Trophoblast cell (in vitro differentiated cells and primary cell): ENCODE measurements around the gene MRPL28.
A peak's percentile ranks its signal among the peaks of the same experiment; 100 is the strongest.

Experiments
- DNase-seq, 2 donors: peaks; one replicate each; pipeline ENCODE4 v3.0.0-alpha.2; 2016
- H2AFZ ChIP-seq: 2 replicates; pipeline ENCODE4 v1.6.1; 2013; ENCODE audit warnings: low read length, moderate library complexity, mild to moderate bottlenecking; ENCODE audit not compliant: insufficient read depth, poor library complexity
- H2AK5ac ChIP-seq: 2 replicates; pipeline ENCODE4 v1.6.1; 2013; ENCODE audit warnings: mild to moderate bottlenecking, low read length
- H2BK120ac ChIP-seq: 2 replicates; pipeline ENCODE4 v1.6.1; 2013; ENCODE audit warnings: low read length, mild to moderate bottlenecking, moderate library complexity; ENCODE audit not compliant: insufficient read depth, poor library complexity
- H2BK12ac ChIP-seq: 2 replicates; pipeline ENCODE4 v1.6.1; 2013; ENCODE audit warnings: mild to moderate bottlenecking, low read length, moderate library complexity
- H2BK5ac ChIP-seq: 2 replicates; pipeline ENCODE4 v1.6.1; 2013; ENCODE audit warnings: low read length, low read depth, moderate library complexity, mild to moderate bottlenecking; ENCODE audit not compliant: poor library complexity
- H3K14ac ChIP-seq: 2 replicates; pipeline ENCODE4 v1.6.1; 2013; ENCODE audit warnings: mild to moderate bottlenecking, low read length
- H3K18ac ChIP-seq: 2 replicates; pipeline ENCODE4 v1.6.1; 2013; ENCODE audit warnings: mild to moderate bottlenecking, low read length
- H3K23ac ChIP-seq: 2 replicates; pipeline ENCODE4 v1.6.1; 2013; ENCODE audit warnings: low read length
- H3K27ac ChIP-seq: 2 replicates; pipeline ENCODE4 v1.5.1; 2013; ENCODE audit warnings: low read depth, mild to moderate bottlenecking, inconsistent platforms, low read length, moderate library complexity
- H3K27me3 ChIP-seq: 2 replicates; pipeline ENCODE4 v1.6.1; 2013; ENCODE audit warnings: inconsistent platforms, mild to moderate bottlenecking, low read length, moderate library complexity; ENCODE audit not compliant: insufficient read depth
- H3K36me3 ChIP-seq, 2 experiments: 1 replicate in 1 of 2; 2 replicates in 1 of 2; pipeline ENCODE4 v1.6.1; 2013; ENCODE audit warnings: low read length in 2 of 2, mild to moderate bottlenecking in 2 of 2, moderate library complexity in 1 of 2; ENCODE audit not compliant: insufficient read depth in 2 of 2, control insufficient read depth in 1 of 2
- H3K4ac ChIP-seq: 2 replicates; pipeline ENCODE4 v1.6.1; 2013; ENCODE audit warnings: low read depth, mild to moderate bottlenecking, low read length, moderate library complexity
- H3K4me1 ChIP-seq, 2 experiments: 1 replicate in 1 of 2; 2 replicates in 1 of 2; pipeline ENCODE4 v1.6.1; 2013; ENCODE audit warnings: low read length in 2 of 2, mild to moderate bottlenecking in 2 of 2, moderate library complexity in 1 of 2; ENCODE audit not compliant: insufficient read depth in 2 of 2, control insufficient read depth in 1 of 2
- H3K4me2 ChIP-seq: 2 replicates; pipeline ENCODE4 v1.6.1; 2013; ENCODE audit warnings: inconsistent platforms, mild to moderate bottlenecking, low read length, moderate library complexity
- H3K4me3 ChIP-seq: 2 replicates; pipeline ENCODE4 v1.5.1; 2013; ENCODE audit warnings: mild to moderate bottlenecking, low read depth, low read length, inconsistent platforms
- H3K79me1 ChIP-seq: one replicate; pipeline ENCODE4 v1.6.1; 2013; ENCODE audit warnings: low read length
- H3K79me2 ChIP-seq: 2 replicates; pipeline ENCODE4 v1.6.1; 2013; ENCODE audit warnings: low read length, mild to moderate bottlenecking; ENCODE audit not compliant: control insufficient read depth, insufficient read depth, poor library complexity
- H3K9ac ChIP-seq: 2 replicates; pipeline ENCODE4 v1.6.1; 2013; ENCODE audit warnings: mild to moderate bottlenecking, low read length
- H3K9me3 ChIP-seq: 2 replicates; pipeline ENCODE4 v1.6.1; 2013; ENCODE audit warnings: low read depth, mild to moderate bottlenecking, control low read depth, inconsistent platforms, low read length; ENCODE audit not compliant: insufficient read depth
- H4K12ac ChIP-seq: 2 replicates; pipeline ENCODE4 v1.6.1; 2013; ENCODE audit warnings: low read depth, mild to moderate bottlenecking, low read length, moderate library complexity
- H4K8ac ChIP-seq: 2 replicates; pipeline ENCODE4 v1.6.1; 2013; ENCODE audit warnings: low read depth, mild to moderate bottlenecking, low read length, moderate library complexity
- H4K91ac ChIP-seq: one replicate; pipeline ENCODE4 v1.6.1; 2013; ENCODE audit warnings: low read depth, mild to moderate bottlenecking, low read length, moderate library complexity
- WGBS: extraction: QIAGEN DNeasy Blood & Tissue Kit; methylation state at CpG from one replicate; pipeline ENCODE4 v1.1.7; 2013; ENCODE audit warnings: missing lambda C conversion rate; ENCODE audit not compliant: insufficient read length, insufficient coverage; ENCODE audit errors: extremely low coverage; 5-methylcytosine and 5-hydroxymethylcytosine counted together

MRPL28 gene

DNA sequence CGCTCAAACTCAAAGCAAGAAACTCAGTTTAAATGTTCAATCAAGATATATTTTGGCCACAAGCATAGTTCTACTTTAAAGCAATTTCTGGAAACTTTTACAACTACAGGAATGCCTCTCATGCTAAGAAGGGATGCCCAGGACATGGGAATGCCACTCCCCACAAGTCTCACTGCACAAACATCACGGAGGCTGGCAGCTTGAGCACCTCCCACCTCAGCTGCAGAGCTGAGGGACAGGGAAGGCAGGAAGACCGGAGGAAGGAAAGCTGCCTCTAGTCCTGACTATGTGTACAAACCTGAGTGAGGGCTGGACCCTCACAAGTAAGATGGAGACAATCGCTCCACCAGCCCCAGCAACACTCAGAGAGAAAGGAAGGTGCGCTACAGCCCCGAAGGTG is 23.1 kb downstream of the MRPL28 start:
- Histone ChIP-seq H4K12ac (no peak overlapping the region), H3K4me3 (no peak overlapping the region), H2BK12ac (no peak overlapping the region), H3K4me2 (no peak overlapping the region), H3K79me1 (peaks cover 3% of the 10 kb centered on the region), H3K4me1 (peaks cover 5 to 10% of the 10 kb centered on the region in 2 experiments), H2BK120ac (no peak overlapping the region), H3K36me3 (peaks cover 13 to 15% of the 10 kb centered on the region in 2 experiments), H4K8ac (no peak overlapping the region), H3K14ac (no peak overlapping the region), H3K9me3 (peaks cover 3% of the 10 kb centered on the region), H2AK5ac (no peak overlapping the region), H3K4ac (no peak overlapping the region), H3K27me3 (no peaks in the 10 kb centered on the region), H3K9ac (no peak overlapping the region), H3K79me2 (peaks cover 7% of the 10 kb centered on the region), H3K27ac (no peak overlapping the region), H2AFZ (no peak overlapping the region), H2BK5ac (no peak overlapping the region), H3K23ac (no peak overlapping the region), H3K18ac (no peak overlapping the region), H4K91ac (no peak overlapping the region)
- no CpG with 5 or more reads among the region's 6 CpGs for WGBS
- DNase-seq, result no peak

DNA sequence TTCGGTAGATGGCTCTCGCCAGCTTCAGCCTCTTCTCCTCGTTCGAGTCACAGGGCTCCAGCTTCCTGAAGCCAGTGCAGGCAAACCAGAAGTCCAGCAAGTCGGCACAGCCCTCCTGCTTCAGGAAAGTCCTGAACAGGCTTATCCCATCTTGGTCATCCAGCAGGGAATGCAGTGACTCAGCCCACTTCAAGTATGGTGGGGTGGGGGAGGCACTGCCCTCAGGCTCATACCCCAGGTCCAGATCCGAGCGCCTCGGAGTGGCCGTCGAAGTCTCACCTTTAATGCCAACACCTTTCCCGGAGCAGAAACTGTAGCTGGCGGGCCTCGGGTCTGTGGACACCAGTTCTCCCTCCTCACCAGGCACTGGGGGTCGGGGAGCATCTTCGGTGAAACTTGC is 23.8 kb downstream of the MRPL28 start:
- no peak overlapping the region for H2BK5ac ChIP-seq
- WGBS, result no CpG with 5 or more reads among the region's 15 CpGs
- H2AK5ac ChIP-seq, result no peak overlapping the region
- H3K9me3 ChIP-seq, result peaks cover 3% of the 10 kb centered on the region
- H3K14ac ChIP-seq, result no peak overlapping the region
- no peak overlapping the region for H3K18ac ChIP-seq
- H3K4ac ChIP-seq, result no peak overlapping the region
- no peak overlapping the region for H2BK12ac ChIP-seq
- H3K27me3 ChIP-seq, result no peaks in the 10 kb centered on the region
- H3K23ac ChIP-seq, result no peak overlapping the region
- no peak overlapping the region for H2BK120ac ChIP-seq
- H3K9ac ChIP-seq, result no peak overlapping the region
- H3K36me3 ChIP-seq, result peaks cover 16% of the 10 kb centered on the region in 2 experiments
- peaks cover 3% of the 10 kb centered on the region for H3K79me2 ChIP-seq
- no peak overlapping the region for H4K91ac ChIP-seq
- peaks cover 5 to 10% of the 10 kb centered on the region in 2 experiments for H3K4me1 ChIP-seq
- no peak overlapping the region for H3K4me2 ChIP-seq
- peak; percentile 76 to 80 for DNase-seq
- H2AFZ ChIP-seq, result no peak overlapping the region
- no peak overlapping the region for H3K4me3 ChIP-seq
- no peaks in the 10 kb centered on the region for H3K79me1 ChIP-seq
- no peak overlapping the region for H4K12ac ChIP-seq
- no peak overlapping the region for H4K8ac ChIP-seq
- no peak overlapping the region for H3K27ac ChIP-seq

DNA sequence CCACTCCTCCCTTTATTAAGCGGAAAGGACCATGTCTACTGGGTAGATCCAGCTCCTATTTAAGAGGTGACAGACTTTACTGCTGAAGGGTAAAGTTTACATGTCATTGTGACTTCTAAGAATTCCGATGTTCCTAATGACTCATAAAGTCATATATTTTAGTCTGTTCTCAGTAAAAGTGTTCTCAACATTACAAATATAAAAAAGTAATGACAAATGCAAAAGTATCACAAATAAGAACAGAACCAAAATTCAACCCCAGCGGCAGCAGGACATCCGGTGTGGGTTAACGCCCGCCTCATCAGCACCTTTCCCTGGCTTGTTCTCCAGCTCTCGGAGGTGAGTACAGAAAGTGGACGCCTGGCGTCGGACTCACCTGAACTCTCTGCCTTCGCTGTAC is 24.6 kb downstream of the MRPL28 start:
- H4K8ac ChIP-seq, result no peak overlapping the region
- no peak overlapping the region for H3K9ac ChIP-seq
- no CpG with 5 or more reads among the region's 11 CpGs for WGBS

DNA sequence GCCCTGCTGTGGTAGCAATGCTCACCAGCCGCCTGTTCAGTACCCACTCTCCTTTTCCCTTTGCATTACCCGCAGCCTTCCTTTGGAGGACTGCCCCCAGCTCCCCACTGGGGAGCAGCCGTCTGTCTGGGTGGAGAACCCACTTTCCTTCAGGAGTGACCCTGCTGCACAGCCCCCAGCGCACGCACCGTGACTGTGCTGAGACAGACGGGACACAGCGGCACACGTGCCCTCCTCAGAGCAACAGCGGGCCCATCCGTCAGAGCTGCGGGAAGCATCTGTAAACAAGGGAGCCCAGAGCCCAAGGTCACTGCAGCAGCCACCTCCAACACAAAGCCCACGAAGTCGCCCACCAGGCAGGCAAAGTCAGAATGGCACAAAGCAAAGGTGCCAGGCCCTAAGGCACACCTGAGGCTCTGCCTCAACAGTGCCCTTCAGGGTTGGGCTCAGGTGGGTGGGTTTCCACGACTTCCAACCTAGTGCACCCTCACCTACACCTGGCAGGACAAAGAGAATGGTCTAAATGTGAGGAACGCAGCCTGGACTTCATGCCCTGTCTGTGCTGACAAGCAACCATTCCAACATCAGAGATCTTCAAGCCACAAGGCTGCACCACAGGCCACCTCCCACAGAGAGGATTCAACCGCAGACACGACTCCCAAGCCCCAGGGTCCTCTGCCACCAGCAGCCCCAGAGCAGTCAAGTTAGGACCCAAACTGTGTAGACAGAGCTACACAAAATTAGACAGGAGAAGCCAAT is 27.7 kb downstream of the MRPL28 start:
- Histone ChIP-seq H3K4ac (no peak overlapping the region), H3K9me3 (peaks cover 3% of the 10 kb centered on the region), H3K18ac (no peak overlapping the region), H3K9ac (no peak overlapping the region), H3K27me3 (no peaks in the 10 kb centered on the region), H4K8ac (no peak overlapping the region), H2BK5ac (no peak overlapping the region), H3K79me1 (no peaks in the 10 kb centered on the region), H2BK120ac (no peak overlapping the region), H3K23ac (no peak overlapping the region), H3K27ac (no peak overlapping the region), H3K4me2 (no peak overlapping the region), H2BK12ac (no peak overlapping the region), H3K4me1 (peaks cover 5 to 10% of the 10 kb centered on the region in 2 experiments), H3K36me3 (peaks cover 13 to 18% of the 10 kb centered on the region in 2 experiments), H3K4me3 (no peak overlapping the region), H2AK5ac (no peak overlapping the region), H4K91ac (no peak overlapping the region), H3K14ac (no peak overlapping the region), H3K79me2 (peaks cover 2% of the 10 kb centered on the region), H2AFZ (no peak overlapping the region), H4K12ac (no peak overlapping the region)
- no CpG with 5 or more reads among the region's 18 CpGs for WGBS
- DNase-seq, result peak; percentile 46 to 60

More for the DNA sequence above, 24.6 kb downstream of the MRPL28 start:
- H3K9me3 ChIP-seq, result peaks cover 3% of the 10 kb centered on the region
- no peak overlapping the region for H3K4me3 ChIP-seq
- H2AFZ ChIP-seq, result no peak overlapping the region
- no peak overlapping the region for H4K91ac ChIP-seq
- no peak overlapping the region for H3K4me2 ChIP-seq
- H3K23ac ChIP-seq, result no peak overlapping the region
- H2BK120ac ChIP-seq, result no peak overlapping the region
- no peak overlapping the region for H2BK12ac ChIP-seq
- peaks cover 16 to 18% of the 10 kb centered on the region in 2 experiments for H3K36me3 ChIP-seq
- no peaks in the 10 kb centered on the region for H3K27me3 ChIP-seq
- H3K27ac ChIP-seq, result no peak overlapping the region
- no peak overlapping the region for H3K14ac ChIP-seq
- H2BK5ac ChIP-seq, result no peak overlapping the region
- H4K12ac ChIP-seq, result no peak overlapping the region
- no peaks in the 10 kb centered on the region for H3K79me1 ChIP-seq
- no peak for DNase-seq
- peaks cover 3% of the 10 kb centered on the region for H3K79me2 ChIP-seq
- H2AK5ac ChIP-seq, result no peak overlapping the region
- no peak overlapping the region for H3K4ac ChIP-seq
- no peak overlapping the region for H3K18ac ChIP-seq
- H3K4me1 ChIP-seq, result peaks cover 5 to 10% of the 10 kb centered on the region in 2 experiments
